GM23248 (cell line): ENCODE data around the gene KCNJ12. TPM values are rescaled to one million over a fixed set of nuclear protein-coding genes. Genes with fewer than 3 reads are reported as not detected.

ENCODE experiments used
- DNase-seq: peaks from one replicate; pipeline ENCODE4 v3.0.0-alpha.2; 2015
- H2AFZ ChIP-seq: fragments of 200-600 bp; sonication (generic); 2 replicates; pipeline ENCODE4 v1.6.1; 2016; ENCODE audit warnings: antibody characterized with exemption
- H3F3A ChIP-seq: fragments of 200-600 bp; sonication (generic); 2 replicates; pipeline ENCODE4 v1.6.1; 2016; ENCODE audit warnings: mild to moderate bottlenecking, antibody characterized with exemption, mixed run types; ENCODE audit not compliant: insufficient read depth
- H3K27ac ChIP-seq: fragments of 200-600 bp; sonication (generic); 2 replicates; pipeline ENCODE4 v1.5.1; 2016; ENCODE audit warnings: mild to moderate bottlenecking
- H3K27me3 ChIP-seq: fragments of 200-600 bp; sonication (generic); replicated peaks from 2 replicates; pipeline ENCODE4 v1.6.1; 2016; ENCODE audit warnings: mild to moderate bottlenecking; ENCODE audit not compliant: insufficient read depth
- H3K36me3 ChIP-seq: fragments of 200-600 bp; sonication (generic); 2 replicates; pipeline ENCODE4 v1.6.1; 2016; ENCODE audit warnings: low read depth, mild to moderate bottlenecking
- H3K4me1 ChIP-seq: fragments of 200-600 bp; sonication (generic); 2 replicates; pipeline ENCODE4 v1.6.1; 2016; ENCODE audit warnings: mild to moderate bottlenecking; ENCODE audit not compliant: insufficient read depth
- H3K4me2 ChIP-seq: fragments of 200-600 bp; sonication (generic); one replicate; pipeline ENCODE4 v1.6.1; 2016; ENCODE audit warnings: mild to moderate bottlenecking; ENCODE audit not compliant: unreplicated experiment
- H3K4me3 ChIP-seq: fragments of 200-600 bp; sonication (generic); 2 replicates; pipeline ENCODE4 v1.5.1; 2016; ENCODE audit warnings: mild to moderate bottlenecking
- H3K79me2 ChIP-seq: fragments of 200-600 bp; sonication (generic); 2 replicates; pipeline ENCODE4 v1.6.1; 2016; ENCODE audit warnings: mild to moderate bottlenecking; ENCODE audit not compliant: insufficient read depth
- H3K9ac ChIP-seq: fragments of 200-600 bp; sonication (generic); 2 replicates; pipeline ENCODE4 v1.6.1; 2016; ENCODE audit warnings: mild to moderate bottlenecking
- H3K9me2 ChIP-seq: fragments of 200-600 bp; sonication (generic); 2 replicates; pipeline ENCODE4 v1.6.1; 2016; ENCODE audit warnings: mixed run types, mild to moderate bottlenecking, moderate library complexity; ENCODE audit not compliant: insufficient read depth
- H3K9me3 ChIP-seq: fragments of 200-600 bp; sonication (generic); one replicate; pipeline ENCODE4 v1.6.1; 2017; ENCODE audit warnings: low read depth
- H4K20me1 ChIP-seq: fragments of 200-600 bp; sonication (generic); 2 replicates; pipeline ENCODE4 v1.6.0; 2016; ENCODE audit not compliant: insufficient read depth
- EZH2 ChIP-seq: fragments of 200-600 bp; sonication (generic); IDR thresholded peaks from 2 replicates; pipeline ENCODE4 v1.6.1; 2018; ENCODE audit warnings: antibody characterized with exemption, mild to moderate bottlenecking; ENCODE audit not compliant: insufficient read depth, poor library complexity, severe bottlenecking
- EZH2phosphoT487 ChIP-seq: fragments of 200-600 bp; sonication (generic); IDR thresholded peaks from 2 replicates; pipeline ENCODE4 v1.6.1; 2018; ENCODE audit warnings: antibody characterized with exemption, moderate library complexity, mild to moderate bottlenecking, low read depth; ENCODE audit not compliant: insufficient read depth
- WGBS, 2 experiments: methylation state at CpG; one replicate each; pipeline ENCODE4 v1.1.6; 2015 to 2017; ENCODE audit warnings: low lambda C conversion rate in 2 of 2, low coverage in 1 of 2; ENCODE audit errors: missing lambda C conversion rate in 2 of 2; 5-methylcytosine and 5-hydroxymethylcytosine counted together
- in situ Hi-C: fragments of 300-500 bp; cut with MboI; formaldehyde crosslinking; loops from 2 replicates; pipeline ENCODE4 v1.15.0; 2020
- polyA plus RNA-seq: library from polyadenylated mRNA; unstranded; fragments of >200 nt; fragmentation: Nextera tagmentation; extraction: Ambion mirVana; gene quantifications from 2 replicates; pipeline ENCODE4 v1.2.1, GENCODE V29; 2016
- total RNA-seq: library from RNA; depleted of rRNA; stranded (reverse); fragments of >200 nt; shearing (Covaris generic); gene quantifications from 2 replicates; pipeline ENCODE4 v1.2.3, GENCODE V29; 2014

The KCNJ12 gene
- total and polyA plus RNA-seq, 2 experiments from 2014 or later = 0.29 to 0.54 TPM

DNA sequence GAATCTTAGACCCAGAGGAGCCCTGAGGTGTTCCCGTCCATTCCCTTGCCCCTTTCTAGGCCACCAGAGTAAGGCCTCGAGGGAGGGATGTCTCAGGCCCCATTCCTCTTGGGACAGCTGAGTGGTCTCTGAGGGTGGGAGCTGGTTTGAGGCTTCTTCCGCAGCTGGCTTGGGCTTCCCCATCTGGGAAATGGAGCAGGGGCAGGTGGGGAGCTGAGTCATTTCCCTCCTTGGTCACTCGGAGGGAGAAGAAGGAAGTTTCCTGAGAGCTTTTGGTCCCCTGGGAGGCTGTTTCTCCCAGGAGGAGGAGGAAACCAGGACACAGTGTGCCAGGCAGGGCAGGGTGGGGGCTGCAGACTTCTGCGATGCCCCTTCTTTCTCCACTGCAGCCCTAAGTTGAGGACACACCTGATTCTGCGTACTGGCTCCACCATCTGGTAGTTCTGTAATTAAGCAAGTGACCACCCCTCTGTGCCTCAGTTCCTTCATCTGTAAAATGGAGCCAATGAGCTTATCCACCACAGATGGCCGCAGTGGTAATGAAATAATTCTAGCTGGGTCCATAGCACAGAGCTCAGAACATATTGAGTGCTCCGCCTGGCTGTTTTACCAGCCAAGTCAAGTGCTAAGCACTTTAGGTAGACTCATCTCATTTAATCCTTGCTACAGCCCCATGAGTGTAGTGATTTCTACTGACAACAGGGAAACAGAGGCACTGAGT is 1.6 kb upstream of the KCNJ12 start:
- Histone ChIP-seq H2AFZ (no peak overlapping the region), H3K9ac (no peak overlapping the region), H3K27ac (no peak overlapping the region), H3K4me2 (no peak overlapping the region), H4K20me1 (no peaks in the 10 kb centered on the region), H3K36me3 (no peaks in the 10 kb centered on the region), H3K79me2 (no peaks in the 10 kb centered on the region), H3K9me3 (no peaks in the 10 kb centered on the region), H3K9me2 (no peaks in the 10 kb centered on the region), H3F3A (no peaks in the 10 kb centered on the region), H3K4me3 (no peak overlapping the region), H3K27me3 (peaks cover 4% of the 10 kb centered on the region; the same call in 1 of the 2 replicates), H3K4me1 (peaks cover 8% of the 10 kb centered on the region)
- in situ Hi-C loops = no loop called here
- no peak for DNase-seq
- TF ChIP-seq EZH2phosphoT487 = no peak
- TF ChIP-seq EZH2 = no peak
- 78 to 79% methylated on average over 7 to 8 of the region's 8 CpGs for WGBS, 2 experiments

- H3K4me1 ChIP-seq = peaks cover 8% of the 10 kb centered on the region
- WGBS, 2 experiments = 71 to 76% methylated on average over 7 of the region's 7 CpGs
- H3K27me3 ChIP-seq = peaks cover 4% of the 10 kb centered on the region; the same call in 1 of the 2 replicates
These were observed 996 bp upstream of the KCNJ12 start for GRCh38 chr17:21375162-21375560.

DNA sequence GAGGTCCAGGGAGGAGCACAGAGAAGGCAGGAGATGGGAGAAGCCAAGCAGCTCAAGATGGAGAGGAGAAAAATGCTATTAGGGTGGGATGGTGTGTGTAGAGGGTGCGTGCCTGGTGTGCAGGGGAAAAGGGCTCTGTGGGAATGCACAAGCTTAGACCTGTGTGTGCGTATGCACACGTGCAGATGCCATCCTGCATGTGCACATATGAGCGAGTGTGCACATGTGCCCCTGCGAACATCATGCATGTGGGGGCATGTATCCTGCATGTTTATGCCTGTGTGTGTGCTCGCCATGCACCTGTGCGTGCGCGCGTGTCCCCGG is 438 bp upstream of the KCNJ12 start:
- WGBS, 2 experiments = 57 to 66% methylated on average over 11 of the region's 11 CpGs
- Histone ChIP-seq H3F3A (no peaks in the 10 kb centered on the region), H4K20me1 (no peaks in the 10 kb centered on the region), H3K4me3 (no peak overlapping the region), H3K9me3 (no peaks in the 10 kb centered on the region), H3K9ac (no peak overlapping the region), H3K36me3 (no peaks in the 10 kb centered on the region), H2AFZ (no peak overlapping the region), H3K4me1 (peaks cover 8% of the 10 kb centered on the region), H3K9me2 (no peaks in the 10 kb centered on the region), H3K27ac (no peak overlapping the region), H3K27me3 (peaks cover 4% of the 10 kb centered on the region; the same call in 1 of the 2 replicates), H3K79me2 (no peaks in the 10 kb centered on the region), H3K4me2 (no peak overlapping the region)
- in situ Hi-C loops = no loop called here
- DNase-seq = no peak
- TF ChIP-seq EZH2 (peak; percentile 11), EZH2phosphoT487 (no peak)

More at GRCh38 chr17:21375162-21375560, 996 bp upstream of the KCNJ12 start:
- Histone ChIP-seq H3K36me3 (no peaks in the 10 kb centered on the region), H3K27ac (no peak overlapping the region), H3K9me3 (no peaks in the 10 kb centered on the region), H3K4me2 (no peak overlapping the region), H2AFZ (no peak overlapping the region), H4K20me1 (no peaks in the 10 kb centered on the region), H3F3A (no peaks in the 10 kb centered on the region), H3K79me2 (no peaks in the 10 kb centered on the region), H3K9ac (no peak overlapping the region), H3K9me2 (no peaks in the 10 kb centered on the region), H3K4me3 (no peak overlapping the region)
- TF ChIP-seq EZH2 = no peak
- no peak for TF ChIP-seq EZH2phosphoT487
- DNase-seq = no peak
- in situ Hi-C loops = no loop called here

DNA sequence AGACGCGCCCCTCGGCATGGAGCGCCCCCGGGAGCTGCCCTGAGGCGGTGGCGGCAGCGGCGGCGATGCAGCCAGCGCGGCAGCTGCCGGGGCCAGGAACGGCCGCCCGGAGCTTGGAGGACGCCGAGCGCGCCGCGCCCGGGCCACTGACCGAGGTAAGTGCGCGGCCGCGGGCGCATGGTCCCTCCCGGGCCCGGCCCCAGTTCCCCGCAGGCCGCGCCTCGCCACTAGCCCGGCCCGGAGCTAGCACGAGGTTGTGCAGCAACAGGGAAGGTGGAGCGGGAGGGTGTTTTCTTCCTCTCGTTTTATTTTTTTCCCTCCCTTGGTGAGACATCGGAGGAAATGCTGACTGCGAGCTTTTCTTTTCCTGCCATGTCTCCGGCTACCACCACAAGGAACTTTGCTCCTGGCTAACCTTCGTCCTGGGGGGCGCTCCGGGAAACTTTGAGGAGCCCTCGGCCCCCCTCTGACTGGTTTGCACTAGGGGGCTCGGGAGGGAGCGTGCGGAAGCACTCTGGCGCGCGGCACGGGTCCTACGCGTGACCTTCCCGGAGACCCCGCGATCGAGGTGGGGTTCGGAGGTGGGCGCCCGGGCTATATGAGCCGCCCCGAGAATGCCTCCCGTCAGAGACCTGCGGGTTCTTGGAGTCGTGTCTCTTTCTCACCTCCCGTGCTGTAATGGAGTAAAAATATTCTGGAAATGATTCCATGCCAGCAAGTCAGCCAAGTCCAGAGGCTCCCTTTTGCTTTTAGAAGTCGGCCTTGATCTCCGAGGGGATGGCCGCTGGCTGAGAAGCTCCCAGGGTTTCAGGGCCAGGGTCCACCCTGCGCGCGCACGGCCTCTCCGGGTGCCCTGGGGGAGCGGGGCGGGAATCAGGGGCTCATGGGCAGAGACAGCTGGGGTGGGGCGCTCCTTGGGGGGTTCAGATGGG is 868 bp downstream of the KCNJ12 start:
- H3K27me3 ChIP-seq = peaks cover 4% of the 10 kb centered on the region; the same call in 1 of the 2 replicates
- H3K79me2 ChIP-seq = no peaks in the 10 kb centered on the region
- H2AFZ ChIP-seq = peak overlapping the region; percentile 77
- H3K36me3 ChIP-seq = no peaks in the 10 kb centered on the region
- peak overlapping the region; percentile 89 for H3K4me2 ChIP-seq
- peak overlapping the region; percentile 53 for H3K9ac ChIP-seq
- H3K4me3 ChIP-seq = peak overlapping the region; percentile 67
- H4K20me1 ChIP-seq = no peaks in the 10 kb centered on the region
- H3K9me3 ChIP-seq = no peaks in the 10 kb centered on the region
- in situ Hi-C loops = no loop called here
- H3K27ac ChIP-seq = no peak overlapping the region
- peaks cover 8% of the 10 kb centered on the region for H3K4me1 ChIP-seq
- no peaks in the 10 kb centered on the region for H3K9me2 ChIP-seq
- 2% methylated on average over 53 to 70 of the region's 80 CpGs for WGBS, 2 experiments
- DNase-seq = peak; percentile 73
- TF ChIP-seq EZH2phosphoT487 (no peak), EZH2 (peak; percentile 10)
- no peaks in the 10 kb centered on the region for H3F3A ChIP-seq
